PC-3 (cell line): Measurements from ENCODE around the gene HTR2B. TPM values are rescaled to one million over a fixed set of nuclear protein-coding genes. Genes with fewer than 3 reads are reported as not detected.

Experiments used
- ATAC-seq: fragments of 200-7000 bp; cut with Tn5 transposase; 2 replicates; pipeline ENCODE4 v1.9.1; 2020; ENCODE audit warnings: mild to moderate bottlenecking, moderate library complexity
- BruUV-seq: library from RNA; stranded (reverse); fragments of 400-500 nt; replicated peaks from 2 replicates; lab custom pipeline; 2021; lab: Mats Ljungman, UMichigan
- CTCF ChIA-PET: fragments of 300-600 bp; sonication (Branson Sonifier 250); formaldehyde crosslinking; loops from one replicate; lab custom pipeline; 2022; ENCODE audit warnings: antibody characterized with exemption; lab: Charles Lee
- POLR2A ChIA-PET: fragments of 300-600 bp; sonication (Branson Sonifier 250); formaldehyde crosslinking; loops from one replicate; lab custom pipeline; 2022; ENCODE audit warnings: antibody characterized with exemption; ENCODE audit not compliant: unreplicated experiment; lab: Charles Lee
- DNase-seq: peaks from one replicate; pipeline ENCODE4 v3.0.0-alpha.2; 2015
- H2AFZ ChIP-seq: fragments of 300-600 bp; sonication (generic); 2 replicates; pipeline ENCODE4 v1.6.0; 2016; ENCODE audit warnings: antibody characterized with exemption, low read length
- H3F3A ChIP-seq: fragments of 300-600 bp; sonication (generic); one replicate; pipeline ENCODE4 v1.6.0; 2017; ENCODE audit warnings: antibody characterized with exemption, low read length, control low read depth, mild to moderate bottlenecking; ENCODE audit not compliant: unreplicated experiment
- H3K27ac ChIP-seq: fragments of 300-600 bp; sonication (generic); 2 replicates; pipeline ENCODE4 v1.5.1; 2016; ENCODE audit warnings: mild to moderate bottlenecking, low read length
- H3K27me3 ChIP-seq: fragments of 300-600 bp; sonication (generic); 2 replicates; pipeline ENCODE4 v1.6.1; 2016; ENCODE audit warnings: low read length, mixed read lengths
- H3K36me3 ChIP-seq: fragments of 300-600 bp; sonication (generic); 2 replicates; pipeline ENCODE4 v1.6.1; 2016; ENCODE audit warnings: low read depth, mixed run types, low read length, mixed read lengths
- H3K4me1 ChIP-seq: fragments of 300-600 bp; sonication (generic); 2 replicates; pipeline ENCODE4 v1.5.1; 2016; ENCODE audit warnings: low read length; ENCODE audit not compliant: insufficient read depth
- H3K4me2 ChIP-seq: fragments of 300-600 bp; sonication (generic); 2 replicates; pipeline ENCODE4 v1.6.0; 2016; ENCODE audit warnings: low read length
- H3K4me3 ChIP-seq: fragments of 300-600 bp; sonication (generic); 2 replicates; pipeline ENCODE4 v1.5.1; 2016; ENCODE audit warnings: mild to moderate bottlenecking, low read length, mixed read lengths
- H3K79me2 ChIP-seq: fragments of 300-600 bp; sonication (generic); 2 replicates; pipeline ENCODE4 v1.6.1; 2017; ENCODE audit warnings: low read length, mixed read lengths
- H3K9ac ChIP-seq: fragments of 300-600 bp; sonication (generic); 2 replicates; pipeline ENCODE4 v1.6.0; 2016; ENCODE audit warnings: mild to moderate bottlenecking, low read length
- H3K9me2 ChIP-seq: fragments of 300-600 bp; sonication (generic); replicated peaks from 2 replicates; pipeline ENCODE4 v1.6.1; 2016; ENCODE audit warnings: mixed run types, low read length, mixed read lengths
- H3K9me3 ChIP-seq: fragments of 300-600 bp; sonication (generic); 2 replicates; pipeline ENCODE4 v1.6.1; 2016; ENCODE audit warnings: low read length, mixed read lengths
- H4K20me1 ChIP-seq: fragments of 300-600 bp; sonication (generic); 2 replicates; pipeline ENCODE4 v1.6.1; 2016; ENCODE audit warnings: low read length, mixed read lengths
- EZH2 ChIP-seq: fragments of 300-600 bp; sonication (generic); IDR thresholded peaks from one replicate; pipeline ENCODE4 v1.6.1; 2017; ENCODE audit warnings: antibody characterized with exemption, mild to moderate bottlenecking, low read length; ENCODE audit not compliant: unreplicated experiment
- EZH2phosphoT487 ChIP-seq: fragments of 300-600 bp; sonication (generic); IDR thresholded peaks from 2 replicates; pipeline ENCODE4 v1.6.1; 2018; ENCODE audit warnings: mild to moderate bottlenecking, antibody characterized with exemption, low read length, borderline replicate concordance
- intact Hi-C: fragments of 100-400 bp; cut with micrococcal nuclease; formaldehyde crosslinking; loops from 2 replicates; pipeline ENCODE4 v1.9.0; 2023
- total RNA-seq: library from RNA; depleted of rRNA; stranded (reverse); fragments of >200 nt; gene quantifications from 2 replicates; pipeline ENCODE4 v1.2.3, GENCODE V29; 2014
- TF ChIP-seq, protein P1 (sequence below): fragments of 300-600 bp; sonication (generic); conservative IDR thresholded peaks from 2 replicates; pipeline ENCODE4 v1.5.1; 2017; ENCODE audit warnings: antibody characterized with exemption, low read depth, mild to moderate bottlenecking, low read length

HTR2B gene
- total RNA-seq, 1 experiment from 2014 or later: not detected

DNA sequence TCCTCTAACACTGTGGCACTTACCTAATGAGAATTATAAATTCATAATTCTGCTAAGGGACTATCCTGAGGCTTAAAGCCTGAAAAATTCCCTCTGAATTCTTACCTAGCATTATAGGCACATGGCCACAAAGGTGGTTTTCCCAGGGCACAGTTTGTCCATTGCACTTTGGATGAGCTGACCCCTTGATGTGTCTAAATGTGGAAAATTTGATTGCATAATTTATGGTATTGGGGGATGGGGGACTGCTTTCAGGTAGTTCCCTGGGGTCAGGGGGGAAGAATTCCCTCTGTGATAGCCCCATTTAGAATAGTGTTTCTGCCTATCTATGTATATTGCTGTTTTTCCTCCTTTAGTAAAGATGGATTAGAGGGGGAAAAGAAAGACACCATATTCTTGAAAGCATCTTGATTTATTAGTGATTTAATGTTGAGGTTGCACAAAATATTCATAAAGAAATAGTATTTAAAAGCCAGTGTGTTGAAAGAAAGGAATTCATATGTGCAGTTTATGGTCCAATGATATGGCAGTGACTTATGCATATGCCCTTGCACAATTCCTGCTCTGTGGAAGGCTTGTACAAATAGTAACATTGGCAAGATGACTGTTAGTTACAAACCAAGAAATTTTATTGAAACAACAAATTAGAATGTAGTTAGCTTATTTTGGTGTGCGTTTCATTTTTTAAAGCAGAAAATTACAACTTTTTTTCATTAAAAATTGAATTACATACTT lies 8.7 kb upstream of the HTR2B start:
- intact Hi-C loops: loop anchor here (2.0 kb wide), 1 partner anchor 29 kb away; no protein-coding TSS in a partner anchor
- no peaks in the 10 kb centered on the region for H3K9me2 ChIP-seq
- ChIA-PET CTCF (no interaction called here), POLR2A (no interaction called here)
- BruUV-seq: no TSS peak
- peaks cover 4% of the 10 kb centered on the region for H3F3A ChIP-seq
- 0 out of 2 replicates have a peak overlapping the region, but pooled peaks have one; percentile 21 for H3K27ac ChIP-seq
- no peak overlapping the region for H3K4me3 ChIP-seq
- peaks cover 52% of the 10 kb centered on the region for H3K79me2 ChIP-seq
- no peaks in the 10 kb centered on the region for H3K9me3 ChIP-seq
- H2AFZ ChIP-seq: no peak overlapping the region
- DNase-seq (peak; percentile 45), ATAC-seq (no peak)
- H3K4me2 ChIP-seq: peak overlapping the region; percentile 1; the same call in 1 of the 2 replicates
- peaks cover 61% of the 10 kb centered on the region for H3K4me1 ChIP-seq
- no peak overlapping the region for H3K9ac ChIP-seq
- H3K36me3 ChIP-seq: 0 out of 2 replicates have a peak, but pooled peaks cover 7% of the 10 kb centered on the region
- H4K20me1 ChIP-seq: peaks cover 4% of the 10 kb centered on the region; the same call in 1 of the 2 replicates
- H3K27me3 ChIP-seq: no peaks in the 10 kb centered on the region
- TF ChIP-seq, protein P1, sequence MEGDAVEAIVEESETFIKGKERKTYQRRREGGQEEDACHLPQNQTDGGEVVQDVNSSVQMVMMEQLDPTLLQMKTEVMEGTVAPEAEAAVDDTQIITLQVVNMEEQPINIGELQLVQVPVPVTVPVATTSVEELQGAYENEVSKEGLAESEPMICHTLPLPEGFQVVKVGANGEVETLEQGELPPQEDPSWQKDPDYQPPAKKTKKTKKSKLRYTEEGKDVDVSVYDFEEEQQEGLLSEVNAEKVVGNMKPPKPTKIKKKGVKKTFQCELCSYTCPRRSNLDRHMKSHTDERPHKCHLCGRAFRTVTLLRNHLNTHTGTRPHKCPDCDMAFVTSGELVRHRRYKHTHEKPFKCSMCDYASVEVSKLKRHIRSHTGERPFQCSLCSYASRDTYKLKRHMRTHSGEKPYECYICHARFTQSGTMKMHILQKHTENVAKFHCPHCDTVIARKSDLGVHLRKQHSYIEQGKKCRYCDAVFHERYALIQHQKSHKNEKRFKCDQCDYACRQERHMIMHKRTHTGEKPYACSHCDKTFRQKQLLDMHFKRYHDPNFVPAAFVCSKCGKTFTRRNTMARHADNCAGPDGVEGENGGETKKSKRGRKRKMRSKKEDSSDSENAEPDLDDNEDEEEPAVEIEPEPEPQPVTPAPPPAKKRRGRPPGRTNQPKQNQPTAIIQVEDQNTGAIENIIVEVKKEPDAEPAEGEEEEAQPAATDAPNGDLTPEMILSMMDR: no peak
- no peak for TF ChIP-seq EZH2
- TF ChIP-seq EZH2phosphoT487: no peak

DNA sequence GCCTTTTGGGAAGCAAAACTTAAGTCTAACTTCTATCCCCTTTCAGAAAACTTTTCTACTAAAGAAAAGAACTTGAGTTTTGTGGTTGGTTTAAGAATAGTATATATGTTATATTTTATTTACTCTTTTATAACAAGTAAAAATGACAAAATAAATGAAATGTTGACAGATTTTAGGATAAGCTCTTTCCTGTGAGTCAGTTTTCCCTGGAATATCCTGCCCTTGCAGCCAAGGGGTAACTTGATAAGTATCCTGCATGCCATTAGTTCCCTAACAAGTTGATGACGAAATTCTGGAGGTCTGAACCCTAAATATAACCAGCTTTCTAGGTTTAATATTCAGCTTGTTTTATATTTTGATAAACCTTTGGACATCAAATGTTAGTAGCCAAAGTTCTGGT lies 7.3 kb upstream of the HTR2B start:
- Histone ChIP-seq H3K79me2 (peaks cover 53% of the 10 kb centered on the region), H3K4me3 (peak overlapping the region; percentile 39; the same call in 1 of the 2 replicates), H3K27me3 (no peaks in the 10 kb centered on the region), H3K9me3 (no peaks in the 10 kb centered on the region), H3K27ac (peak overlapping the region; percentile 85), H2AFZ (no peak overlapping the region), H3F3A (peaks cover 4% of the 10 kb centered on the region), H4K20me1 (peaks cover 4% of the 10 kb centered on the region; the same call in 1 of the 2 replicates), H3K9me2 (no peaks in the 10 kb centered on the region), H3K9ac (peak overlapping the region; percentile 51), H3K36me3 (no peaks in the 10 kb centered on the region), H3K4me1 (peaks cover 75% of the 10 kb centered on the region), H3K4me2 (peak overlapping the region; percentile 79)
- DNase-seq (peak; percentile 76), ATAC-seq (peak; percentile 28)
- ChIA-PET CTCF (no interaction called here), POLR2A (no interaction called here)
- BruUV-seq: no TSS peak
- TF ChIP-seq, protein P1: no peak
- no peak for TF ChIP-seq EZH2phosphoT487
- TF ChIP-seq EZH2: no peak
- intact Hi-C loops: loop anchor here (2.0 kb wide), 1 partner anchor 31 kb away; no protein-coding TSS in a partner anchor
